Forelimb muscle (tissue), 1 donor: ENCODE results near the gene TRIM14. TPM values are rescaled to one million over a fixed set of nuclear protein-coding genes. Genes with fewer than 3 reads are reported as not detected.

Experiments
- polyA plus RNA-seq: library from polyadenylated mRNA; unstranded; fragments of 120-200 nt; gene quantifications from one replicate; pipeline ENCODE4 v1.2.1, GENCODE V29; 2013; ENCODE audit not compliant: insufficient read length

TRIM14 gene
- polyA plus RNA-seq, 1 donor, result 1.0 TPM

Other genes with a start within 250 kb of the TRIM14 start
- 9.2 TPM for gene TRMO, start 196.7 kb downstream of the TRIM14 start, polyA plus RNA-seq
- gene HEMGN, start 181.1 kb downstream of the TRIM14 start, polyA plus RNA-seq, result 3.5 TPM
- 123 TPM for gene ANP32B, start 135.9 kb downstream of the TRIM14 start, polyA plus RNA-seq
- 32.2 TPM for gene NANS, start 62.5 kb downstream of the TRIM14 start, polyA plus RNA-seq
- gene CORO2A, start 73.4 kb upstream of the TRIM14 start, polyA plus RNA-seq, result 0.32 TPM
- gene TBC1D2, start 136.4 kb upstream of the TRIM14 start, polyA plus RNA-seq, result 2.2 TPM